HG03565 (cell line): Measurements from ENCODE around the gene CTDSPL2.
"Not testable (repeated sequence)": the region's sequence is repeated elsewhere in the genome, so short reads cannot be mapped to it uniquely, and the experiment has no call there.

ENCODE experiments used
- ATAC-seq: cut with Tn5 transposase; IDR thresholded peaks from one replicate; pipeline ENCODE4 v1.9.1; 2021; ENCODE audit warnings: mild to moderate bottlenecking, moderate library complexity; ENCODE audit not compliant: unreplicated experiment

Gene CTDSPL2

GRCh38 chr15:44482090-44482489 lies 54.7 kb downstream of the CTDSPL2 start:
- no peak for ATAC-seq

GRCh38 chr15:44485880-44486279 lies 58.5 kb downstream of the CTDSPL2 start:
- no peak for ATAC-seq

DNA sequence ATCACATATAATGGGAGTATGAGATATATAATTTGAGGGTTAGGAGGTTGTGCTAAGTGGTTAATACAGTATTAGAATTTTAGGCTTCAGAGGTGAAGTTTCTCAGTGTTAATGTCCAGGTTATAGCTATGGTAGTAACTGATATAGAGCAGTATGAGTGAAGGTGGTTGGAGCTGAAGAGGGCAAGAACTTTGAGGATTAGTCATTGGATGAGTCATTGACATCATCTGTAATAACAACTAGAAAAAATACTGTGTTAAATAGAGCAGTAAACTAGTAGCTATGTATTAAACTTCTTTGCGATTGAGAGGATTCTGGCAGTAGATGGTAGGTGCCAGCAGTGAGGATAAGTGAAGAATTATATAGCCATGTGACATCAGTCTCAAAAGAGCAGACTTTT lies 62.0 kb downstream of the CTDSPL2 start:
- ATAC-seq, result no peak

DNA sequence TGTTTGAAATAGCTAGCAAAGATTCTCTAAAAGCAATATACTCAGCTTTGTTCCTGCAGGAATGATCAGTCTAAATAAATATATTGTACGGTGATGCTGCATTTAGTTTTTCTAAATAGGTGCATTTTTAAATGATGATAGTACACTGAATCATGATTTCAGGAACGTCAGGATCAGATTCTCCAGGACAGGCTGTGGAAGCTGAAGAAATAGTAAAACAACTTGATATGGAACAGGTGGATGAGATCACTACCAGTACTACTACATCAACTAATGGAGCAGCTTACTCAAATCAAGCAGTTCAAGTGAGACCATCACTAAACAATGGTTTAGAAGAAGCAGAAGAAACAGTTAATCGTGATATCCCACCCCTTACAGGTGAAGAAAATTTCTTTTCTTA lies 63.2 kb downstream of the CTDSPL2 start:
- ATAC-seq, result no peak

GRCh38 chr15:44492040-44492439 lies 64.6 kb downstream of the CTDSPL2 start:
- no peak for ATAC-seq

- no peak for ATAC-seq
These were observed 65.2 kb downstream of the CTDSPL2 start for GRCh38 chr15:44492672-44493071.

DNA sequence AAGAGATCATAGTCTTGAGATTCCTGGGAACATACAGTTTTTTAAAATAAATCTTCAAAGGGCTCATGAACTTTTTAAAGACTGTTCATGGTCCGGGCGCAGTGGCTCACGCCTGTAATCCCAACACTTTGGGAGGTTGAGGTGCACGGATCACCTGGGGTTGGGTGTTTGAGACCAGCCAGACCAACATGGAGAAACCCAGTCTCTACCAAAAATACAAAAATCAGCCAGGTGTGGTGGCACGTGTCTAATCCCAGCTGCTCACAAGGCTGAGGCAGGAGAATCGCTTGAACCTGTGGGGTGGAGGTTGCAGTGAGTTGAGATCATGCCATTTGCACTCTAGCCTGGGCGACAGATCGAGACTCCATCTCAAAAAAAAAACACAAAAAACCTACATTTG lies 68.1 kb downstream of the CTDSPL2 start:
- ATAC-seq, result no peak

DNA sequence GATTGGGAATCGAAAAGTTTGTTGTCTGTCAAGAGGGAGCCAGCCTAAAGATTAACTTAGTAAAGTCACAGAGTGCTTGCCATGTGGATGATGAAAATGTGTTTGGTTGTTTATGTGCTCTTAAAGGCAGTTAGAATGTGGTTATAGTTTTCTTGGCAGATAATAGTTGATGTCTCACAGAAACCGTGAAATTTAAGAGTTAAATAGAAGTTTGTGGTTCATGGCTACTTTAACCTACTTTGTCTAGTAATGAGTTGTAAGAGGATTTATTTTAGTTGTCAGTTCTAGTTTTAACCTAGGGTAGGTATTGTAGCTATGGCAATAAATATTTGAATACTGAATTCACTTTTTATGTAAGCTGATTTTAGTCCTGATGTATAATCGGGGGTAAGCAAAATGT lies 73.1 kb downstream of the CTDSPL2 start:
- no peak for ATAC-seq

- ATAC-seq, result no peak
These were observed 74.4 kb downstream of the CTDSPL2 start for GRCh38 chr15:44501768-44502366.

DNA sequence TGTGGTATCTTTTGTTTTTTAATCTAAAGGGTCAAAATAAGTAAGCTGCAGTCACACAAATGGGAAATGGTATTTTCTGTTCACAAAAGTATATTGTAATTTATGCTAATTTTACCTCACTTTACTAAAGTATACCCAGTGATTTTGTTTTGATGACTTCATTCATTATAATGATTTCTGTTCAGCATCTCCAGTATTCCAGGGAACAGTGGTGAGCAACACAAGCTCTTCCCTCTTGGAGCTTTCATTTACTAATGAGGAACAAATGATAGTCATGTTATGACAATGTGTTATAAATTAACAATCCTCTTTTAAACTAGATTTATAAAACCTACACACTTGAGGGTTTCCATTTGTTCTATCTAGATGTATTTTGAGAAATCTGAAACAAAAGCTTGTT lies 89.0 kb downstream of the CTDSPL2 start:
- ATAC-seq, result no peak

DNA sequence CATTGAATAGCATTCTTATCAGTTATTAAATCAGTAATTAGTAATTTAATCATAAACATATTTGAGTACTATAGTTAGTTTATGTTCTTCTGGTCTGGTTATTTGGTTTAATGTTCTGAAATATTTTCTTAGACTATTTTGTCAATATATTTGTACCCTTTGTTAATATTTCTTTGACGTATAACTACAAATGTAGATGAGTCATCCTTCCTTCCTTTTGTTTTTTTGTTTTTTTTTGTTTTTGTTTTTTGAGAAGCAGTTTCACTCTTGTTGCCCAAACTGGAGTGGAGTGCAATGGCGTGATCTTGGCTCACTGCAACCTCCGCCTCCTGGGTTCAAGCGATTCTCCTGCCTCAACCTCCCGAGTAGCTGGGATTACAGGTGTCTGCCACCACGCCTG lies 92.1 kb downstream of the CTDSPL2 start:
- no peak for ATAC-seq

DNA sequence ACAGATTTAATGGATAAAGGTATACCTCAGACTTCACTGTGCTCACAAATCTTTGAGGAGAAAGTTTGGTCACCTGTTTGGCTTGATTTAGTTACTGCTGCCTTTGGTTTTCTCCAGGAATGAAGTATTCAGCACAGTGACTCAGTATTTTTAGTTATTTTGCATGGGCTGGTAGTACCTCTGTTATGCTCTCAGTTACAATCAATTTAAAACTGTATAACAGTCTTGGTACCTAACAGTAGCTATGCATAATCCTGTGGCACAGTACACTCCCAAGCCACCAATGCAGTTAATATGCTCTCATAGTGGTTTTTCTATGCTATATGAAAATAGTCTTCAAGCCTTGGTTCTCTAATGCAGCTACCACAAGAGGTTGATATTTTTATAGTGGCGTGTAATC lies 97.6 kb downstream of the CTDSPL2 start:
- no peak for ATAC-seq

DNA sequence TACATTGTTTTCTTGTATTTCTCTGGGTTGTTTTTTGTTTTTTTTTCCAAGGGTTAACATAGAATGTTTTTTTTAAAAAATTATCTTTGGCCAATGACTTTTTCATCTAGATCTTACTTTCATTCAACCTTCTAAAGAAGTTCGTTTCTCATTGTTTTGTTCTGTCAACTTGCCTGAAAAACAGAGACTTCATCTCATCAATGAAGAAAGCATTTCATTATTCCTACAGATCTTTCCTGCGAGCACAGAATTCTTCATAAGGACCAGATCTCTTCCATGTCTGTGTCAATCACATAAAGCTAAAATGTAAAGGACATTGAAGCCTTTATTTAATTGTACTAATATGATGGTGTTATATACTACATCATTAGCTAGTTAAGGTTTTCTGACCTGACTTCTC lies 99.8 kb downstream of the CTDSPL2 start:
- ATAC-seq, result no peak

- no peak for ATAC-seq
These were observed 102.6 kb downstream of the CTDSPL2 start for GRCh38 chr15:44529864-44530604.

GRCh38 chr15:44530653-44531052 lies 103.2 kb downstream of the CTDSPL2 start:
- ATAC-seq, result no peak

DNA sequence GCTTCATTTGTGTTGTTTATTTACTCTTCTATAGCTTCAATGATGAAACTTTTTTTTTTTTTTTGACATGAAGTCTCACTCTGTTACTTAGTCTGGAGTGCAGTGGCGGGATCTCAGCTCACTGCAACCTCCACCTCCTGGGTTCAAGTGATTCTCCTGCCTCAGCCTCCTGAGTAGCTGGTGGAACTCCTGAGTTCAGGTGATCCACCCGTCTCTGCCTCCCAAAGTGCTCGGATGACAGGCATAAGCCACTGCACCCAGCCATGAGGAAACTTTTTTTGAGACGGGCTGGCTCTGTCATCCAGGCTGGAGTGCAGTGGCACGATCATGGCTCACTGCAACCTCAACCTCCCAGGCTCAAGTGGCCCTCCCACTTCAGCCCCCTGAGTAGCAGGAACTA lies 104.8 kb downstream of the CTDSPL2 start:
- ATAC-seq, result not testable (repeated sequence)

- no peak for ATAC-seq
These were observed 105.3 kb downstream of the CTDSPL2 start for GRCh38 chr15:44532689-44533088.

DNA sequence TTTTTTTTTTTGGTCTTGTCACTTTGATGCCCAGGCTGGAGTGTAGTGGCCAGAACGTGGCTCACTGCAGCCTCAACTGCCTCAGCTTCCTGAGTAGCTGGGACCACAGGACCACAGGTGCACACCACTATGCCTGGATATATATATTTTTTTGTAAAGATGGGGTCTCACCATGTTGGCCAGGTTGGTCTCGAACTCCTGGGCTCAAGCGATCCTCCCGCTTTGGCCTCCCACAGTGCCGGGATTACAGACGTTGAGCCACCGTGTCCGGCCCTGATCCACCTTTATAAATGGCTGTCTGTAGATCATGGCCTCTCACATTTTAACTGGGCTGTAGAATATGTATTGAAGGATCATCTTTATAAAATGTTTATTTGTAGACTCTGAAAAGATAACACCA lies 107.7 kb downstream of the CTDSPL2 start:
- ATAC-seq, result no peak

DNA sequence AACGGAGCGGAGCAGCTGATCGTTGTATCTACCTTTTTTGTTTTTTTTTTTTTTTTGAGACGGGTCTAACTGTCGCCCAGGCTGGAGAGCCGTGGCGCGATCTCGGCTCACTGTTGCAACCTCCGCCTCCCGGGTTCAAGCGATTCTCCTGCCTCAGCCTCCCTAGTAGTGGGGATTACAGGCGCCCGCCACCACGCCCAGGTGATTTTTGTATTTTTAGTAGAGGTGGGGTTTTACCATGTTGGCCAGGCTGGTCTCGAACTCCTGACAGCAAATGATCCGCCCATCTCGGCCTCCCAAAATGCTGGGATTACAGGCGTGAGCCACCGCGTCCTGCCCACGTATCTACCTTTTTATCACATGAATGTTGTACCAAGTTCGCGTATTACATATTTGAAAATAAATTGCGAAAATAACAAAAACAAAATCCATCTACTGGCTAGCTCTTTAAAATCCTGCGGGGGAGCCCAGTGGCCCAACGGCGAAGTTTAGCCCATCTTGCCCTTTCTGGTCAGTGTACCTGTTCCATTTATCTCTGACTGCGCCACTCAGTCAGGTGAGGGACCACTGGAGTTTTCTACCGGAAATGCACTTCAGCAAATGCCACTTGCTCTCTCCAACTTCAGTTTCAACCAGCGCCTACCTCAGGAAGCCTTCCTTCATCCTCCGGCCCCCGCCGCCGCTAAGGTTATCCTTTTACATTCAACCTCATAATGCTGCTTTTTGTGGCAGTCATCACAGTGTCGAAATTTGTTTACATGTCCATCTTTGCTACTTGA lies 108.3 kb downstream of the CTDSPL2 start:
- no peak for ATAC-seq

DNA sequence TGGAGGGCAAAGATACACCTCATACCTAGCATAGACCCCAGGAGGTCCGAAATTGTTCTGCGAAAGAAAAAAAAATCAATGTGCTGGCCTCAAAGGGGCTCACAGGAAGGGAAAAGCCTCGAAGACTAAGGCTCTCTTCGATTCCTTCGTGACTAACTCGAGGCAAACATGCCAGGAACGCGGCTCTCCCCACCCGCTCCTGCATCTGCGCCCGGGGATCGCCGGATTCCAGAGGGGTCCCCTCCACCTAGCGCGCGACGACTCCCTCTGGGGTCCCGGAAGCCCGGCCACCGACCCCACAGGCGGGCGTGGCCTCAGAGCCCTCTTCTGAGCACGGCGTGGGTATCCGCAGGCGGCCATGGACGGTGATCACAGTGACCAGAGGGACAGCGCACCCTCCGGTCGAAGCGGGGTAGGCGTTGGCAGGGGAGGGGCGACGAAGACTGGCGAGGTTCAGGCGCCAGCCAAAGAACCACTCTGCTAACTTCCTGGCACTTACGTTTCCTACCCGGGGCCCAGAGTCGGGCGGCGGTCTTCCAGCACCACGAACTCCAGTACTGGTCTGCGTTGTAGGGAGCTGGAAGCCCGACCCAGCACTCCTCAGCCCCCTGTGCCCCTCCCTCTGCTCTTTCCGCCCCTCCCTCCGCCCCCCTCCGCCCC lies 109.0 kb downstream of the CTDSPL2 start:
- ATAC-seq, result peak; percentile 47

GRCh38 chr15:44536962-44537734 lies 109.7 kb downstream of the CTDSPL2 start, which contains the start of gene EIF3J:
EIF3J (plus strand) TSS chr15:44537147; CDS start chr15:44537195, 48 bp downstream.
- peak; percentile 78 for ATAC-seq
